GM21717 (cell line): ENCODE data around the gene KCNIP1.

Experiments
- ATAC-seq: cut with Tn5 transposase; IDR thresholded peaks from one replicate; pipeline ENCODE4 v1.9.1; 2021; ENCODE audit warnings: mild to moderate bottlenecking, moderate library complexity; ENCODE audit not compliant: unreplicated experiment

Gene KCNIP1

DNA sequence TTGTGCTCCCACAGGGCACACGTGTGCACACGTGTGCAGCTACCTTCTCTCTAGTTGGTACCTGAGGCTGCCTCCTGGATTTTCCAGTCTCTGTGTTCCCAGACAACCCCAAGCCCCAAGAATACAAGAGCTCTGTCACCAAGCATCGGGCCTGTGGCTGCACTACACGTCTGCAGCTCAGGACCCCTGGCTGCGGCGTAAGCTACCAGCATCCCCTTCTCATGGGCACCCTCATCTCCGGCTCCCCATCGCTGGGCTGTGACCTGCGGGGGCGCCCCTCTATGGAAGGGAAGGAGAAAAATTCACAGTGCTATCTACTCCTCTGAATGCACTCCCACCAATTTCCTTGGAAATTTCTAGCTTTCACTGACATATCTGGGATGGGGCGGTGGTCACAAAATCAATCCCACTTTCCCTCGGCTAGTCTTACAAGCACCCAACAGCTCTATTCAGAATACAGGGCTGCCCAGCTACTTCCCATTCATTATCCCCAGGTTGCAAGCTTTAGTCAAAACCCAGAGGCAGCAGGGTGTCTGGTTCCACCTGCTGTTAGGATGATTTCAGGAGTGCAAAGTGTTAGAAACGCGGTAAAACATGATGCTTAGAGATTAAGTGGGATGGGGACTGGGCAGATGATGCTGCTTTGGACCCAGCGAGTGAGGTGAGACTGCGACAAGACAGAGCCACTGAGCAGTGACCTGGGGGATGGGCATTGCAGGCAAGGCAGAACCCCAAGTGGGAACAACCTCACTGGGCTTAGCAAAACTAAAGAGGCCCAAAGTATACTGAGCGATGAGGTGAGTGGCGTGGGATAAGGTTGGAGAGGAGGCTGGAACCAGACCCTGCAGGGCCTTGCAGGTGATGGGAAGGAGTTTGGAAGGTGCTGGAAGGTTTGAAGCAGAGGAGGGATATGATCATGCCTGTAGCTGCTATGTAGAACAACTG lies 121.7 kb downstream of the KCNIP1 start:
- no peak for ATAC-seq

DNA sequence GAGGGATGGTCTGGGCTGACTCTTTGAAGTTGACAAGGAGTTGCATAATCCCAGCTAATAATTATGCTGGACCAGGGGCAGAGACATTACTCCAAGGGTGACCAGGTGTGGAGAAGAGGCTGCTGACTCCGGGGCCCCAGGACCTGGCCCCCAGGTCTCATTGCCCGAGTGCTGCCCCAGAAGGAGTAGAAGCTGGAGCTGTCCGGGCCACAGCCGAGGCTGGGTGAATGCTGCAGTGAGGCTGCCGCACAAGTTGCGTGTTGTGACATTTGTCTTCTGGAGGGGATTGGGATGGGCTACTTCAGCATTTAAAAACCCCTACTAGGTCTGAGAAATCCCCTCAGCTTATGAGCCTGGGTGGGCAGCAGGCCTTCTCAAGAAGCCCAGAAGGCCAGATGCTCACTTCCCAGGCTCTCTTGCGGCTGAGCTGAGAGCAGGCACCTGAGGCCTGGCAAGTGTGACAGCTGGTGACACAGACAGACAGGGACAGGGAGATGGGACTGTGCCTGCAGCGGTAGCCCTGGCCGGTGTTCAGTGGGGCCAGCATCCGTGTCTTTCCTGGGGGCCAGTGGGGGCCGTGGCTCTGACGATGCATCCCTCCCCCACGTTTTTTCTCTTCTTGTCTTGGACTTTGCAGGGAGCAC lies 122.8 kb downstream of the KCNIP1 start:
- no peak for ATAC-seq

DNA sequence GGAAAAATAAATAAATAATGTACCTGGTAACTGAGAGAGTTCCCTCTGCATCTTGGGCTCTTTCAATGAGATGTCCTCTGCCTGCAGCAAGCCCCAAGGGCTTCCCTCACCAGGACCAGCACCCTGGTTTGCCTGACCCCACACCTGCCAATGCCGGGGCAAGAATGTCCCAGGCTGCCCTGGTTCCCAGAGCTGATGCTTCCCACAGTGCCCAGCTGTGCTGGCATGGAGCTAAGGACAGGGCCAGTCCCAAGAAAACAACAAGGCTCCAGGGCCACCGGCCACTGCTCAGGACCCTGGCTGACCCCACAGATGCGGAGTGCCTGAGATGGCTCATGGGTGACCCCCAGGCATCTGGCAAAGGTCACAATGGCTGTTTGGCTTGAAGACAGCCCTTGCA lies 123.5 kb downstream of the KCNIP1 start:
- no peak for ATAC-seq

DNA sequence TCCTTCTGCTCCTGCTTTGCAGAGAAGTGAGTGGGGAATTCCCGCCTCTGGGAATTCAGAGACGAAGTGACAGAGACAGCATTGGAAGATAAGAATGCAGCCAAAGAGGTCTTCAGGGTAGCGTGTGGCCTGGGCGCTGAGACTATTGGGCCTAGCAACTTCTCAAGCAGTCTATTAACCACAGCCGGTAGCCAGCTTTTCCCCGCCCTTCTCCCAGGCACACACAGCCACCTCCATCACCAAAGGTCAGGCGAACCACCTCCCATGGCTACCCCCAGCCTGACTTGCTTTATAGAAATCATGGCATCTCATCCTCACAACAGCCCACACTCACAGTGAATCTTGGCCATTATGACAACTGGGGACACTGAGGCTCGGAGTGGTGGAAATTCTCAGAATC lies 124.2 kb downstream of the KCNIP1 start:
- ATAC-seq: no peak

DNA sequence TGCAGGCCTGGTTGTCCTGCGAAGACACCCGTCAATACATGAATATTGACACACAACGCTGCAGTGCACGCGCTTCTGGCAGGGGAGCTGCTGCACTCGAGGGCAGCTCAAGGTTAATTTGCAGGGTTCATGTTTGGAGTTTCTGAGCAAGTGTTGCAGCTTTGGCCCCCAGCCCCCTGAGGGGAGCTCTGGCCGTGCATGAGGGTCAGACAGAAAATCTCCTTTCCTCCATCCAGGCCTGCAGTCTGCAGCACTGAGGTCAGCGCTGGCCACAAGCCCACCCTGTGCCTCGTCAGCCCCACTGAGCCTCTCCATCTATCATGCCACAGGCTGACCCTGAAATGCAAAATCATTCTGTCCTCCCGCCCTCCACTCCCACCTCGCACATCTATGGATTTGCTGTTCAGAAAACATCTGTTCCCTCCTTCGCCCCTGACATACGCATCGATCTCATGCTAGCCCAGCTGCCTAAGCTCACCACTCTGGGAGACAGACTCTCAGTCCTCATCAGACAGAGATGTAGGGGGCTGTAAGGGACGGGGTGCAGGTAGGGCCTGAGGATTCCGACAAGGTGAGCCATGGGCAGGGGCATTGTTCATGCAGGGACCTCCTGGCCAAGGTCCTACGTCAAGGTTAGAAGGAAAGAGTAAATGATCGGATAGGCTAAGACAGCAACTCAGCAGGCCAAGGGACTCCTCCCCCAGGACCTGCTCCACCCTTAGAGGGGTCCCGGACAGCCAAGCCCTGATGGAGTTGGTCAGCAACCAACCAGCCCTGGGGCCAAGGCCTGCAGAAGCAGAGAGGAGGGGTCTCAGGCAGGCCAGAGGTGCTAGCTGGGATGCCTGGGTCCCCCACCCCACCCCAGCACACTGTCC lies 125.1 kb downstream of the KCNIP1 start:
- no peak for ATAC-seq

DNA sequence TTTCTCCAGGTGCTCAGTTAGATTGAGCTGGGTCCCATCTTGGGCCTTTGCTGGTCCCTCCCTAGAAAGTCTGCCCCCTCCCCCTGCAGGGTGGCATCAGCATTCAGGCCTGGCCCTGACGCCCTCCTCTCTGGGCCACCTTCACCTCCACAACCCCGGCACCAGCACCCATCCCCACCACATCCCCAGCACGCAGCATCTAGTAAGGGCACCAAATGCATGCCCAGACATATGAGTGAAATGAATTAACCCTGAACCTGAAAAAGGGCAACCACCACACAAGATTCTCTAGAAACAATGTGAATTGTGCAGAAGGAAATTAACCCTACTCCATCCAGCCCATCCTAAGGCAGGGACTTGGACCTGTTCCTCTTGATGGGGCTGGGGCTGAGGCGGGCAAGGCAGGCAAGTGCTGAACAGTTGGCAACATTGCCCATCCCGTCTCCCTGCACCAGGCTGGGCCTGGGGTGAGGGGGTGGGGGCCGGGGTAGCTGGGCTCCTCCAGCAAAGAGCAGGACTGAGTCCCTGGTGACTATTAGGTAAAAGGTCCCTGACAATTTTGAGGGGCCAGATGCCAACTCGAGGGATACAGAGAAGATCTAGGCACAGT lies 125.9 kb downstream of the KCNIP1 start:
- ATAC-seq: no peak

DNA sequence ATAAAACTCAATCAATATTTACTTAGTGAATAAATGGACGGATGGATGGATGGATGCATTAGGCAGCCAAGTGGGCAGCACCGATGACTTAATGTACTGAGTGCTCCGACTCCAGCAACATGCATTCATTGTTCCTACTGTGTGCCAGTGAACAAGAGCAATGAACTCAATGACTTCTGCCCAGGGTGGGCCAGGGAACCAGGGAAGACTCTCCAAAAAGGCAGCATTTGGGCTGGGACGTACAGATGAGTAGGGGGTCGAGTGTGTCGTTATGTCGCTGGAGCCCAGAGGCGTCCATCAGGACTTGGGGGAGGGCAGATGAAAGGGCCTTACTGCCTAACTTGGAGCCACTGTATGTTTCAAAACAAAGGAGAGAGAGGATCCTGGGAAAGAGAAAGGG lies 126.4 kb downstream of the KCNIP1 start:
- no peak for ATAC-seq

DNA sequence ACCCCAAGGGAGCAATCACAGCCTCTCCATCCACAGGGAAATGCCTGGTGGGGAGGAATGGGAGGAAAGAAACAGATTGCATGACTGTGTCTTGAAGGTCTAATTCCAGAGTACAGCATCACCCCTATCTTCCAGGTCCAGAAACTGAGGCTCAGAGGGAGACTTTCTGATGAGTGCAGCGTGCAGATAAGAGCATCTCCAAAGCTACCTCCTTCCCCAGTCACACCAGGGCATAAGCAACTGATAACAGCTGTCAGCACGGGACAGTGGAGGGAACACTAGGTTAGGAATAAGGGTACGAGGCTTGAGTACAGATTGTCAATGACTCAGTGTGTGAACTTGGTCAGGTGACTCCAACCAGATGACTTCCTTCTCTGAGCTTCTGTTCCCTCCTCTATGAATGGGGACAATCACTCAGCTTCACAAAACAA lies 126.9 kb downstream of the KCNIP1 start:
- no peak for ATAC-seq

DNA sequence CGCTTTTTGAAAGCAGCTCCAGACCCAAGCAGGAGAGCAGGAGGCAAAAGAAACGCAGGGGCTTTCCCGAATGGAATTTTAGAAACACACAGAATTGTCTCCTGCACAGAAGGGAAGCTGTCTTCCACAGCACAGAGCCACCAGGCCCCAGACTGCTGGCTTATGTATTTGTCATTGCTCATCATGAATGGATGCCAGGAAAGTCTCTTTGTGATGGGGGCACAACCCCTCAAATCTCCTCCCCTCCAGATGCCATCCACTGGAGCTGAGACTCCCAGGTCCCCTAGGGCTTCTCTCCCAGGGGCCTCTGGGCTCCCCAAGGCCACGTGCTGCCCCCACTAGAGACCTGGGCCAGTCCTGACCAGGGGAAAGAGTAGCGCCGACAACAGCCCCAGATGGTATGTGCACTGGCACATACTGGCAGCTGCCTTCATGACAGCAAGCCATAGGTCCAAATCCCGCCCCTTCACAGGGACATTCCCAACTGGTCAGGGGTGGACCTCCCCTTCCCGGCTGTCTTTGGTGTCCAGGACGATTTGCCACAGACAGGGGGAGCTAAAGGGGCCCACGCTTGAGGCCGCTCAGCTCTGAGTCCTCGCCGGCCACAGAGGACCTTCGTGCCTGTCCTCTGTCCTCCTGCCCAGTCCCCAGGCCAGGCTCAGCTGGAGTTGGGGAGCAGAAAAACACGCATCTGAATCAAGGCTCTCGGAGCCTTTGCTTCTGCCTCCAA lies 127.8 kb downstream of the KCNIP1 start:
- no peak for ATAC-seq

DNA sequence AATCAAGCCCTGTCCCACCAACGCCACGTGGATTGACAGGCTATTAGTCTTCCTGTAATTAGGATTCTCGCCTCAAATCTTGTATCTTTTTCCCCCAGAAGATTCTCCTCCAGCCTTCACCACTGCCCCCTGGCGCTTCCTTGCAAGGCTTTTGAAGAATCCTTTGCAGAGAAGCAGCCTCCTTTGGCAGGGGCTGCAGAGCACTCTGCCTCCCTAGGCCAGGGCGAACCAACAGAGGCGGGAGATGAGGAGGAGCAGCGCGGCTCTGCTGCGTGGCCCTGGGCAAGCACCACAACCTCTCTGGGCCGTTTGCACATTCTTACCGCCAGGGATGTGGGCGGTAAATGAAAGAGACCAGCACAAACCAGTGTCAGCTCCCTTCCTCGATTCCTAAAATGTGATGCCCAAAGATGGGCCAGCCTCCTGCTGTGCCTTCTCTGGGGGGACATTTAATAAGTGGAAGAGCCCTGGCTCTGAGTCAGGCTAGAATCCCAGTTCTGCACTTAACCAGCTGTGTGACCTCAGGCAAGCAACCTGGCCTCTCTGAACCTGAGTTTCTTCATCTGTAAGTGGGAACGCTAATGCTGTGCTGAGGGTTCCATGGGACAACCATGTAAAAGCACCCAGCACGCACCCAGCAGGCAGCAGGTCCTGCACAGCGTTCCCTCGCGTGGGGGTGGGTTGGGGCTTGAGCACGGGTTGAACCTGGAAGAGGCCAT lies 128.6 kb downstream of the KCNIP1 start:
- ATAC-seq: no peak

DNA sequence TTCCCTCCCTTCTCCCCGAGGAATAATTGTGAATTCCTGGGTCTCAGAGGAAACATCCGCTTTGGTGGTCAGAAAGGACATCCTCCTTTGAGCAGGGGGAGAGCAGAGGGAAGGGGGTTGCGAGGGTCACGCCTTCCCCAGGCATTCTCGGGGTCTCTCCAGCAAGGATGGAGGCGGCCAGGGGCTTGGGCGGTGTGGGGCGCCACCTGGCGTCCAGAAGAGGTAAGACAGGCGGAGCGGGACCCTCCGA lies 129.1 kb downstream of the KCNIP1 start:
- no peak for ATAC-seq

DNA sequence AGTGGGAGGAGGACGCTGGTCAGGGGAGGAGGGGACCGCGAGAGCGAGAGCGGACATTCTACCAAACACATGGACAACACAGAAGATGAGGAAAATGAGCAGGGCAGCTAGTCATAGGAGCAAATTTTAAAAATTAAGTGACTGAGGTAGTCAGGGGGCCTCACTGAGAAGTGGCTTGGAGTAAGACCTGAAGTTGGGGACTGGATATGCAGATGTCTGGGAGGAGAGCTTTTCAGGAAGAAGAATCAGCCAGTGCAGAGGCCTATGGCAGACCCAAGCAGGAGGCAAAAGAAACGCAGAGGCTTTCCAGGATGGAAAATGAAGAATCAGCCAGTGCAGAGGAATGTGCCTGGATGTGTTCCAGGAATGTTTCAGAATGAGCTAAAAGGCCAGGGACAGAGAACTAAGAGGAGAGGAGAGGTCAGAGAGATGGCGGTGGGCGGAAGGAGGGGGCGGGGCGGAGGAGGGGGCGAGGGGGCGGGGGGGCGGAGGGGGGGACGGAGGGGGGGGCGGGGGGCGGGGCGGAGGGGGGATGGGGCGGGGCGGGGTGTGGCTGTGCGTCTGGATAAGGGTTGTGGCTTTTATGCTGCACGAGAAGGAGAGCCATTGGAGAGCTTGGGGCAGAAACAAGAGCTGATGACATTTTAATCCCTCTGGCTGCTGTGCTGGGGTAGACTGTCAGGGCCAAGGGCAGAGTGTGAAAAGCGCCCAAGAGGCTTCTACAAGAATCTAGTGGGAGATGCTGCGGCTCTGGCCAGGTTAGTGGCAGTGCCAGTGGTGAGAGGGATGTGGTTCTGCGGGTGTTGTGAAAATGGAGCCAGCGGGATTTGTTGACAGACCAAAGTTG lies 129.6 kb downstream of the KCNIP1 start:
- ATAC-seq: no peak

DNA sequence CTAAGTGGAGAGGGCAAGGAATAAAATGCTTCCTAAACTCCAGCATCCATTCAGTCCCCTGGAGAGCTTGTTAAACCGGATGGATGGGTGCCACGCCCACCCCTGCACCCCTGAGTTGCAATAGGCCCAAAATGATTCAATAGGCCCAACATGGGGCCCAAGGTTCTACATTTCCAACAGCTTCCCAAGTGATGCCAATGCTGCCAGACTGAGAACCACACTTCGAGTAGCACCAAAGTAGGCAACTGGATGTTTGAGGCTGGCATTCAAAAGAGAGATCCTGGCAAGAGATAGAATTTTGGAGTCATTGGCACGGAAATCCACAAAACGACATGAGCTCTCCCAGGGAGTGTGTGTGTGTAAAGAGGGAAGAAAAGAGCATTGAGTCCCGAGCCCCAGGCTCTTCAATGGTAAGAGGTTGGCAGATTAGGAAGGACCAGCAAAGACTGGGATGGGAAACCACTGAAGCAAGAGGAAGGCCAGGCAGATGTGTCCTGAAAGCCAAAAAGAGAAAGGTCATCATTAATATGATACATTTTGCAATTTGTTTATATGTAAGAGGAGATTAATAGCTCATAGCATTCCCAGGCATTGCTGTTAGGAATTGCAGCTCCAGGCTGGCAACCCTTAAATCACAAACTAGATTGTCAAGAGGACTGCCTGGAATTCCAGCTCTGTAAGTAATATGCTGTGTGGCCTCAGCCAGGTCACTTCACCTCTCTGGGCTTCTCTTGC lies 130.6 kb downstream of the KCNIP1 start:
- no peak for ATAC-seq

DNA sequence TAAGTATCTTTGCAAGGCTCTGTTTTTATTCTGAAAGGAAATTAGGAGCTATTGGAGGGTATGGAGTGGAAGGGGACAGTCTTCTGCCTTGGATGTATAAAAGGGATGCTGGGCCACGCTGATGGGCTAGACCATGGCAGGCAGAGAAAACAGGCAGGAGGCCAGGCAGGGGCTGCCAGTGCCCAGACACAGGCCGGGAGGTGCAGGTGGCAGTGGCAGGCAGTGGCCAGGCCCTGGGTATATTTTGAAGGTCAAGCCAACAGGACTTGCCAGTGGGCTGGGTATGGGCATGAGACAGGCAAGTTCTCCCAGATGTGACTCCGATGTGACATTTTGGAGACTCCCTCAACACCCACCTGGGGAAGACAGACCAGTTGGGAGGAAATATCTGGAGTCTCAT lies 131.9 kb downstream of the KCNIP1 start:
- no peak for ATAC-seq

DNA sequence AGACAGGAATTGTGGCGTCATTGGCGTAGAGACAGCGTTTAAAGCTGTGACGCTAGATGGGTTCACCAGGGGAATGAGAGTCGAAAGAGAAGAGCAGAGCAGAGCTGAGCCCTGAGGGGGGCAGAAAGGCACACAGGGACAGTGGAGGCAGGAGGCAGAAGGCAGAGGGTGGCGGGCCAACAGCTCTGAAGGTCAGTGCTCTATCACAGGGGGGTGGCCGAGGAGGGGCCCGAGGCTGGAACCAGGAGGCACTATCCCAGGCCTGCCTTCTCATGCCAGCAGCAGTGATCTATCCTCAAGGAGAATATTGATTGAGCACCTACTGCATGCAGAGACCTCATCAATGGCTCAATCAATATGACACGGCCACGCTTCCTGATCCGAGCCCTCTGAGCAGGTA lies 132.4 kb downstream of the KCNIP1 start:
- no peak for ATAC-seq

DNA sequence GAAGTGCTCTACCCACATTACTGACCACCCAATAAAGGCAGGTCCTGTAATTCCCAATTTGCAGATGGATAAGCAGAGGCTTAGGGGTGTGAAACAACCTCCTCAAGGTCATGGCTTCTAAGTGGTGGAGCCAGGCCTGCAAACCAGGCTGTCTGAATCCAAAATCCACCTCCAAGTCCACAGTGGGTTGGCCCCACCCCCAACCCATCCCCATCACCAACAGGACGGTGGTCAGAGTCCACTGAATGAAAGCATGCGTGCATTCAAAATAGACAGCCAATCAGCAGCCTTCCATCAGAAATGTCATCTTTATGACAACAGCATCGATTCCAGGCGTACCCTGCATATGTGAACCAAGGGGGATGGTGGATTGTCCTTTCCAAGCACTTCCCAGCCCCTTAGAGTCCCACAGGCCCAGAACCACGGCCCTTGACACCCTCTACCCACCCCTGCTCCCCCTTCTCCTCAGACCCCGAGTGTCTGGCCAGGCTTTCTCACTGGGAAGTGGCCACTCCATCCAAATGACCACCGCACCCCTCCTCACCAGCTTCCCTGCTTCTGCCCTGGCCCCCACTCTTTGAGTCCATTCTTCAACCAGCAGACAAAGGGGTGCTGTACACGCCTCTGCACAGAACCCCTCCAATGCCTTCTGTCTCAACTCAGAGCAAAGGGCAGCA lies 133.1 kb downstream of the KCNIP1 start:
- ATAC-seq: no peak

DNA sequence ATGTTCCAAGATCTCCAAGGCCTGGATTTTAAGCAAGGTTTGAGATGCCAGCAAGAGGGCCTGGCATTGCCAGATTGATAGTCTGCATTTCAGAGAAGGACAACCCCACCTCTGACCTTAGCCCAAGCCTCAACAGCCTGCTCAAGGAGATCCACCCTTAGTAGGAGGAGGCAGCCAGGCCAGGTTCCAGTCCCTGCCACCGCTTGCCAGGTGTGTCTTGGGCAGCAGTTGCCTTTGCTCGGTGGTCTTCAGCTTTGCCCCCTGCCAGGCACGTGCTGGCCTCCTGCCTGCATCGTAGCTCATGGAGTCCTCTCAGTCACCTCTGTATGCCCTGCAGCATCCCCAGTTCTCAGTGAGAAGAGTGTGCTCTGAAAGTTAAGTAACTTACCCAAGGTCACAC lies 134.2 kb downstream of the KCNIP1 start:
- ATAC-seq: no peak
